A673 (cell line): ENCODE results near the gene AFG3L2.

Experiments
- CTCF ChIP-seq: fragments of 300-800, 200-600 bp; sonication (generic); conservative IDR thresholded peaks from 2 replicates; pipeline ENCODE4 v1.5.1; 2017; ENCODE audit warnings: low read depth, mild to moderate bottlenecking, antibody characterized with exemption, low read length, moderate library complexity, mixed read lengths
- EZH2 ChIP-seq: fragments of 200-600 bp; sonication (generic); IDR thresholded peaks from 2 replicates; pipeline ENCODE4 v1.6.1; 2017; ENCODE audit warnings: borderline replicate concordance, low read depth, mild to moderate bottlenecking, mixed read lengths, antibody characterized with exemption, low read length; ENCODE audit not compliant: poor library complexity, severe bottlenecking

- no peak for TF ChIP-seq CTCF
- no peak for TF ChIP-seq EZH2
Observed at GRCh38 chr18:12334366-12334808, 42.6 kb downstream of the AFG3L2 start.
